ENCODE data around the gene PLA2G2C. TPM values are rescaled to one million over a fixed set of nuclear protein-coding genes. Genes with fewer than 3 reads are reported as not detected.

The PLA2G2C gene
- total RNA-seq, 1 donor from 2014 or later, result not detected

DNA sequence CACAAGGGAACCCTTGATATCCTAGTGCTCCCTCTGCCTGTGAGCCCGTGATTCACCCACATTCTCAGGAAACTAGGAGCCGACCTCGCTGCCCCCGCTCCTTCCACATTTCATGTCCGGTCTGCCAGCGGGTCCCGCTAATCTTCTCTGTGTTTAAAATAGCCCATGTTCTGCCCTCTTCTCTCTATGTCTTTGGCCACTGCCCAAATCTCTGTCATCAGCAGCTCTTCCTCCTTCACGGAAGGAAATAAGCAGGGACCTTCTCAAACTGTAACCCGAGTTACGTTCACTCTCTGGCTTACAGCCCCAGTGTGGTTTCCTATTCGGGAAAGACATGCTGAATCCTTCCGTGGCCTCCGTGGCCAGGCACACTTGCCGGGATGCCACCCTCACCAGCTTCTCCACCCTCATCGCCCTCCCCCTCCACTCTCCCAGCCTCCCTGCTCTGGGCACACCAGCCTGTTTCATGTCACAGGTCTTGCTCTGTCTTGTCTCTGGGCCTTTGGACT, 21.6 kb downstream of the PLA2G2C start:
- H3K36me3 Mint-ChIP-seq (ENCODE audit: low read depth), result peaks cover 12% of the 10 kb centered on the region
- peaks cover 35% of the 10 kb centered on the region for H3K9me3 Mint-ChIP-seq
- H3K27me3 Mint-ChIP-seq, result peaks cover 10% of the 10 kb centered on the region

DNA sequence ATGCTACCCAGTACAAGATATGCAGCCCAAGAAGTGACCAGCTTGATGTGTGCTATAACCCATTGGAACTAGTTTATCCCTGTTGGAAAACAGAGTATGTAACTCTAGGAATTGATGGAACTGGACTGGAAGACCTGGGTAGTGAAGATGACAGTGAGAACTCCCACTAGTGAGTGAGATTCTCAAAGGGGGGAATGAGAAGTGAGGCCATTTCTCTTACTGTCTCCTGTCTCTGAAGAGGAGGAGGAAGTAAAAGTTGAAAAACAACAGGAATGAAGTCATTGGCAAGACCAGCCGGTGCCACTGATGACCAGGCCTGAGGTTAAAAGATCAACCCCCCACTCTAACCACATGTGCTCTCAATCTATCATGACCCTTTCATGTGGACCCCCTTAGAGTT, 26.3 kb downstream of the PLA2G2C start:
- peaks cover 14% of the 10 kb centered on the region for H3K36me3 Mint-ChIP-seq (ENCODE audit: low read depth)
- H3K27me3 Mint-ChIP-seq, result peaks cover under 1% of the 10 kb centered on the region
- ChIA-PET POLR2A (no interaction called here), CTCF (no interaction called here)
- ATAC-seq (ENCODE audit: low read depth) (no peak), DNase-seq (no peak)
- no peak overlapping the region for H3K4me3 Mint-ChIP-seq
- H3K27ac Mint-ChIP-seq, result no peak overlapping the region
- intact Hi-C loops (cut with micrococcal nuclease), result no loop called here
- peaks cover 44% of the 10 kb centered on the region for H3K9me3 Mint-ChIP-seq
- TF ChIP-seq, protein P1, sequence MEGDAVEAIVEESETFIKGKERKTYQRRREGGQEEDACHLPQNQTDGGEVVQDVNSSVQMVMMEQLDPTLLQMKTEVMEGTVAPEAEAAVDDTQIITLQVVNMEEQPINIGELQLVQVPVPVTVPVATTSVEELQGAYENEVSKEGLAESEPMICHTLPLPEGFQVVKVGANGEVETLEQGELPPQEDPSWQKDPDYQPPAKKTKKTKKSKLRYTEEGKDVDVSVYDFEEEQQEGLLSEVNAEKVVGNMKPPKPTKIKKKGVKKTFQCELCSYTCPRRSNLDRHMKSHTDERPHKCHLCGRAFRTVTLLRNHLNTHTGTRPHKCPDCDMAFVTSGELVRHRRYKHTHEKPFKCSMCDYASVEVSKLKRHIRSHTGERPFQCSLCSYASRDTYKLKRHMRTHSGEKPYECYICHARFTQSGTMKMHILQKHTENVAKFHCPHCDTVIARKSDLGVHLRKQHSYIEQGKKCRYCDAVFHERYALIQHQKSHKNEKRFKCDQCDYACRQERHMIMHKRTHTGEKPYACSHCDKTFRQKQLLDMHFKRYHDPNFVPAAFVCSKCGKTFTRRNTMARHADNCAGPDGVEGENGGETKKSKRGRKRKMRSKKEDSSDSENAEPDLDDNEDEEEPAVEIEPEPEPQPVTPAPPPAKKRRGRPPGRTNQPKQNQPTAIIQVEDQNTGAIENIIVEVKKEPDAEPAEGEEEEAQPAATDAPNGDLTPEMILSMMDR (IDR thresholded peaks at IDR 0.05), result no peak
- no peaks in the 10 kb centered on the region for H3K4me1 Mint-ChIP-seq

More for the DNA sequence above, 21.6 kb downstream of the PLA2G2C start:
- intact Hi-C loops (cut with micrococcal nuclease), result no loop called here
- ChIA-PET POLR2A (no interaction called here), CTCF (interaction anchor here (2.3 kb wide), 1 partner anchor 30 kb away, joined by 12 read pairs; no protein-coding TSS in a partner anchor)
- DNase-seq (no peak), ATAC-seq (ENCODE audit: low read depth) (no peak)
- no peak overlapping the region for H3K27ac Mint-ChIP-seq
- H3K4me1 Mint-ChIP-seq, result no peaks in the 10 kb centered on the region
- TF ChIP-seq, protein P1 (IDR thresholded peaks at IDR 0.05), result no peak
- no peak overlapping the region for H3K4me3 Mint-ChIP-seq

DNA sequence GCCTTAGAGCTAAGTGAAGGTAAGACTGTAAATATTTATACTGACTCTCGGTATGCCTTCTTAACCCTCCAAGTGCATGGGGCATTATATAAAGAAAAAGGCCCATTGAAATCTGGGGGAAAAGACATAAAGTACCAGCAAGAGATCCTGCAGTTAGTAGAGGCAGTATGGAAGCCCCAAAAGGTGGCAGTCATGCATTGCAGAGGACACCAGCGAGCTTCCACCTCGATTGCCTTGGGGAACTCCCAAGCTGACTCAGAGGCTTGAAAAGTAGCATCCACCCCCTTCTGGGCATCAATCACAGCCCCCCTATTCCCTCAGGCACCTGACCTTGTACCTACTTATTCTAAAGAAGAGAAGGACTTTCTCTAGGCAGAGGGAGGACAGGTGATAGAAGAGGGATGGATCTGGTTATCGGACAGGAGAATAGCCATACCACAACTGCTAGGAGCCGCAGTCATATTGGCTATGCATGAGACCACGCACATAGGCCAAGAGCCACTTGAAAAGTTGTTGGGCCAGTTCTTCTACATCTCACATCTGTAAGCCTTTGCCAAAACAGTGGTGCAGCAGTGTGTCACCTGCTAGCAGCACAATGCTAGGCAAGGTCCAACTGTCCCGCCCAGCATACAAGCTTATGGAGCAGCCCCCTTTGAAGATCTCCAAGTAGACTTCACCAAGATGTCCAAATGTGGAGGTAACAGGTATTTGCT, 27.8 kb downstream of the PLA2G2C start:
- TF ChIP-seq, protein P1 (IDR thresholded peaks at IDR 0.05), result no peak
- peaks cover 13% of the 10 kb centered on the region for H3K36me3 Mint-ChIP-seq (ENCODE audit: low read depth)
- H3K4me3 Mint-ChIP-seq, result no peak overlapping the region
- ChIA-PET POLR2A (no interaction called here), CTCF (no interaction called here)
- peaks cover 38% of the 10 kb centered on the region for H3K9me3 Mint-ChIP-seq
- intact Hi-C loops (cut with micrococcal nuclease), result no loop called here
- peaks cover 6% of the 10 kb centered on the region for H3K4me1 Mint-ChIP-seq
- ATAC-seq (ENCODE audit: low read depth) (no peak), DNase-seq (no peak)
- H3K27me3 Mint-ChIP-seq, result no peaks in the 10 kb centered on the region
- no peak overlapping the region for H3K27ac Mint-ChIP-seq

DNA sequence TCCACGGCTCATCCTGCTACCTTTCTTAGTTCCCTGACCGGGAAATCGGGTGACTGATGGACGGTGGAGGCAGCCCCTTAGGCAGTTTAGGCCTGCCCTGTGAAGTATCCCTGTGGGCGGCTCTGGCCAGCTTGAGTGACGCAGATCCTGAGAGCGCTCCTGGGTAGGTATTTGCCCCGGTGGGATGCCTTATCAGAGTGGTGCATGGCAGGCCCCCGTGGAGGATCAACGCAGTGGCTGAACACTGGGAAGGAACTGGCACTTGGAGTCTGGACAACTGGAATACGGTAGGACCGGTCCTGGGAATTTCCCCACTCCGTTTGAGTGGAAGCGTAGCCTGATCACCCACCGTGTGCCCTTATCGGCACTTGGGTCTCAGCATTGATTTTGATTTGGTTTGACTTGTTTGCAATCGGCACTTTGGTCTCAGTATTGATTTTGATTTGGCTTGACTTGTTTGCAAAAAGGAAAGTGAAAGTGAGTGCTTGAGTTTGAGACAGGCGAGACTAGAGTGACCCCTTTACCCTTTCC, 32.0 kb downstream of the PLA2G2C start:
- Mint-ChIP-seq H3K36me3 (ENCODE audit: low read depth) (peaks cover under 1% of the 10 kb centered on the region), H3K9me3 (peaks cover 11% of the 10 kb centered on the region), H3K27ac (no peak overlapping the region), H3K27me3 (no peaks in the 10 kb centered on the region), H3K4me3 (no peak overlapping the region), H3K4me1 (peaks cover 9% of the 10 kb centered on the region)
- ATAC-seq (ENCODE audit: low read depth), result no peak
- ChIA-PET POLR2A (no interaction called here), CTCF (interaction anchor here (1.4 to 6.8 kb wide), 3 partner anchors 34 to 236 kb away, joined by 3 to 91 read pairs (median 33); no protein-coding TSS in a partner anchor)
- TF ChIP-seq, protein P1 (IDR thresholded peaks at IDR 0.05), result no peak
- intact Hi-C loops (cut with micrococcal nuclease), result no loop called here
- no peak for DNase-seq

DNA sequence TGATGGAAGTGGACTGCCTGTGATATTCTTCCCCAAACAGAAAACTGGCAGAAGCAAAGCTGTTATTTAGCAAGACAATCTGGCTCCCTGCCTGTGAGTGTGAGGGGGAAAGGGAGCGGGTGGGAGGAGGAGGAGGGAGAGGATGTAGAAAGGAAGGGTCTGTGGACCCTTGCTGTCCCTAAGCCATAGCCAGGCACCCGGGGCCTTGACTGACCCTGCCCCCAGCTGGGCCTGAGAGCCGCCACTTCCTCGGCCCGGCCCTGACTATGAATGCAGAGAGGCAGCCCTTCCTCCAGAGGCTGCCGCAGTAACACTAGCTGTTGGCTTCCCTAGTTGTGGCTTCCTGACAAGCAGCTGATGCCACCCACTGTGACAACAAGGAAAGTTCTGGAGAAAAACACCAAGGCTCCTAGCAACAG, 33.3 kb downstream of the PLA2G2C start:
- CTCF ChIA-PET, result interaction anchor here (0.8 to 6.8 kb wide), 8 partner anchors 10 to 234 kb away, joined by 3 to 91 read pairs (median 4); no protein-coding TSS in a partner anchor
- POLR2A ChIA-PET, result interaction anchor here (0.7 kb wide), 1 partner anchor 232 kb away, joined by 3 read pairs; no protein-coding TSS in a partner anchor
- TF ChIP-seq, protein P1 (IDR thresholded peaks at IDR 0.05), result no peak
- Mint-ChIP-seq H3K9me3 (peaks cover 5% of the 10 kb centered on the region), H3K36me3 (ENCODE audit: low read depth) (no peaks in the 10 kb centered on the region), H3K27ac (no peak overlapping the region), H3K27me3 (no peaks in the 10 kb centered on the region), H3K4me3 (no peak overlapping the region), H3K4me1 (peaks cover 9% of the 10 kb centered on the region)
- no peak for DNase-seq
- intact Hi-C loops (cut with micrococcal nuclease), result loop anchor here (1.0 kb wide), 6 partner anchors 42 to 340 kb away; partner anchors contain the start of gene OTUD3
- no peak for ATAC-seq (ENCODE audit: low read depth)

Data from activated B cell treated with CpG ODN at 0.5 μM for 24 hours (primary cell).